ENCODE data around the gene PCTP.

Gene PCTP

GRCh38 chr17:55710410-55710809 is 40.4 kb upstream of the PCTP start:
- Histone ChIP-seq H3K36me3 (ENCODE audit: control insufficient read depth in 1 of 2, insufficient read depth in 2 of 2, low read depth in 1 of 2, low read length in 2 of 2) (no peaks in the 10 kb centered on the region), H2BK15ac (ENCODE audit: low read depth, poor library complexity, severe bottlenecking) (no peak overlapping the region), H2BK12ac (ENCODE audit: low read length in 2 of 2) (no peak overlapping the region), H4K91ac (ENCODE audit: low read length) (no peak overlapping the region), H3K23ac (ENCODE audit: low read length in 2 of 2) (no peak overlapping the region), H3K4me1 (ENCODE audit: control insufficient read depth, insufficient read depth, low read depth, low read length) (peaks cover 2% of the 10 kb centered on the region), H2AFZ (ENCODE audit: low read depth, low read length) (no peak overlapping the region), H3K9me3 (ENCODE audit: control insufficient read depth, low read length) (no peaks in the 10 kb centered on the region), H2AK5ac (ENCODE audit: low read length, severe bottlenecking) (no peak overlapping the region), H3K27ac (ENCODE audit: low read length, poor library complexity, severe bottlenecking) (no peak overlapping the region), H3K9ac (ENCODE audit: low read length) (no peak overlapping the region), H3K4ac (ENCODE audit: low read depth in 1 of 2, low read length in 2 of 2) (no peak overlapping the region), H4K8ac (ENCODE audit: low read length) (no peak overlapping the region), H2BK120ac (ENCODE audit: low read depth, low read length) (no peak overlapping the region), H3K79me1 (replicated peaks; ENCODE audit: low read length, poor library complexity, severe bottlenecking) (no peaks in the 10 kb centered on the region), H3K14ac (ENCODE audit: low read length in 2 of 2) (no peak overlapping the region), H2BK5ac (ENCODE audit: low read depth, low read length, poor library complexity, severe bottlenecking) (no peak overlapping the region), H3K4me3 (ENCODE audit: insufficient read depth in 1 of 2, low read depth in 1 of 2, low read length in 2 of 2) (no peak overlapping the region), H3K27me3 (ENCODE audit: control insufficient read depth in 1 of 2, insufficient read depth in 1 of 2, low read length in 2 of 2) (no peaks in the 10 kb centered on the region), H3K4me2 (ENCODE audit: low read length, poor library complexity, severe bottlenecking) (no peak overlapping the region), H3K18ac (ENCODE audit: low read depth in 1 of 2, low read length in 2 of 2) (peak overlapping the region in 1 of 2 experiments; percentile 21)
- 66% methylated on average over 3 of the region's 3 CpGs for WGBS
- DNase-seq, result peak; percentile 63

- WGBS, result 89% methylated on average over 4 of the region's 4 CpGs
Observed at GRCh38 chr17:55710829-55711496, 39.9 kb upstream of the PCTP start.

GRCh38 chr17:55717432-55717831 is 33.4 kb upstream of the PCTP start:
- no peak overlapping the region for H3K23ac ChIP-seq (ENCODE audit: low read length in 2 of 2)
- no peak overlapping the region for H4K8ac ChIP-seq (ENCODE audit: low read length)
- H3K4me1 ChIP-seq (ENCODE audit: control insufficient read depth, insufficient read depth, low read depth, low read length), result no peaks in the 10 kb centered on the region
- no peak overlapping the region for H2BK15ac ChIP-seq (ENCODE audit: low read depth, poor library complexity, severe bottlenecking)
- peak overlapping the region in 1 of 2 experiments; percentile 30 for H3K18ac ChIP-seq (ENCODE audit: low read depth in 1 of 2, low read length in 2 of 2)
- WGBS, result 86% methylated on average over 2 of the region's 4 CpGs
- H3K4me3 ChIP-seq (ENCODE audit: insufficient read depth in 1 of 2, low read depth in 1 of 2, low read length in 2 of 2), result no peak overlapping the region
- no peaks in the 10 kb centered on the region for H3K36me3 ChIP-seq (ENCODE audit: control insufficient read depth in 1 of 2, insufficient read depth in 2 of 2, low read depth in 1 of 2, low read length in 2 of 2)
- no peak overlapping the region for H3K4ac ChIP-seq (ENCODE audit: low read depth in 1 of 2, low read length in 2 of 2)
- H4K91ac ChIP-seq (ENCODE audit: low read length), result peak overlapping the region; percentile 32
- H2BK5ac ChIP-seq (ENCODE audit: low read depth, low read length, poor library complexity, severe bottlenecking), result no peak overlapping the region
- H3K14ac ChIP-seq (ENCODE audit: low read length in 2 of 2), result no peak overlapping the region
- H3K79me1 ChIP-seq (replicated peaks; ENCODE audit: low read length, poor library complexity, severe bottlenecking), result no peaks in the 10 kb centered on the region
- peak overlapping the region; percentile 42 to 86 for H2BK12ac ChIP-seq (ENCODE audit: low read length in 2 of 2)
- peaks cover 0 to 18% of the 10 kb centered on the region in 2 experiments for H3K27me3 ChIP-seq (ENCODE audit: control insufficient read depth in 1 of 2, insufficient read depth in 1 of 2, low read length in 2 of 2)
- H3K9ac ChIP-seq (ENCODE audit: low read length), result no peak overlapping the region
- DNase-seq, result no peak
- H2AFZ ChIP-seq (ENCODE audit: low read depth, low read length), result no peak overlapping the region
- no peak overlapping the region for H2AK5ac ChIP-seq (ENCODE audit: low read length, severe bottlenecking)
- H2BK120ac ChIP-seq (ENCODE audit: low read depth, low read length), result no peak overlapping the region
- no peak overlapping the region for H3K4me2 ChIP-seq (ENCODE audit: low read length, poor library complexity, severe bottlenecking)
- no peak overlapping the region for H3K27ac ChIP-seq (ENCODE audit: low read length, poor library complexity, severe bottlenecking)
- no peaks in the 10 kb centered on the region for H3K9me3 ChIP-seq (ENCODE audit: control insufficient read depth, low read length)

More at GRCh38 chr17:55710829-55711496, 39.9 kb upstream of the PCTP start:
- Histone ChIP-seq H3K4me3 (ENCODE audit: insufficient read depth in 1 of 2, low read depth in 1 of 2, low read length in 2 of 2) (no peak overlapping the region), H3K9me3 (ENCODE audit: control insufficient read depth, low read length) (no peaks in the 10 kb centered on the region), H3K4ac (ENCODE audit: low read depth in 1 of 2, low read length in 2 of 2) (no peak overlapping the region), H2AK5ac (ENCODE audit: low read length, severe bottlenecking) (no peak overlapping the region), H3K27ac (ENCODE audit: low read length, poor library complexity, severe bottlenecking) (no peak overlapping the region), H2BK15ac (ENCODE audit: low read depth, poor library complexity, severe bottlenecking) (no peak overlapping the region), H4K91ac (ENCODE audit: low read length) (no peak overlapping the region), H3K4me1 (ENCODE audit: control insufficient read depth, insufficient read depth, low read depth, low read length) (peaks cover 2% of the 10 kb centered on the region), H3K79me1 (replicated peaks; ENCODE audit: low read length, poor library complexity, severe bottlenecking) (no peaks in the 10 kb centered on the region), H3K4me2 (ENCODE audit: low read length, poor library complexity, severe bottlenecking) (no peak overlapping the region), H3K27me3 (ENCODE audit: control insufficient read depth in 1 of 2, insufficient read depth in 1 of 2, low read length in 2 of 2) (no peaks in the 10 kb centered on the region), H2BK120ac (ENCODE audit: low read depth, low read length) (peak overlapping the region; percentile 11), H3K9ac (ENCODE audit: low read length) (no peak overlapping the region), H2AFZ (ENCODE audit: low read depth, low read length) (no peak overlapping the region), H2BK5ac (ENCODE audit: low read depth, low read length, poor library complexity, severe bottlenecking) (no peak overlapping the region), H3K18ac (ENCODE audit: low read depth in 1 of 2, low read length in 2 of 2) (peak overlapping the region in 1 of 2 experiments; percentile 29), H2BK12ac (ENCODE audit: low read length in 2 of 2) (no peak overlapping the region), H3K36me3 (ENCODE audit: control insufficient read depth in 1 of 2, insufficient read depth in 2 of 2, low read depth in 1 of 2, low read length in 2 of 2) (no peaks in the 10 kb centered on the region), H3K23ac (ENCODE audit: low read length in 2 of 2) (no peak overlapping the region), H3K14ac (ENCODE audit: low read length in 2 of 2) (no peak overlapping the region), H4K8ac (ENCODE audit: low read length) (no peak overlapping the region)
- DNase-seq, result no peak

- no peak overlapping the region for H3K14ac ChIP-seq (ENCODE audit: low read length in 2 of 2)
- peaks cover 0 to 25% of the 10 kb centered on the region in 2 experiments for H3K27me3 ChIP-seq (ENCODE audit: control insufficient read depth in 1 of 2, insufficient read depth in 1 of 2, low read length in 2 of 2)
- no peaks in the 10 kb centered on the region for H3K9me3 ChIP-seq (ENCODE audit: control insufficient read depth, low read length)
- H3K23ac ChIP-seq (ENCODE audit: low read length in 2 of 2), result no peak overlapping the region
- H2AFZ ChIP-seq (ENCODE audit: low read depth, low read length), result no peak overlapping the region
- no peak overlapping the region for H4K8ac ChIP-seq (ENCODE audit: low read length)
- no peaks in the 10 kb centered on the region for H3K36me3 ChIP-seq (ENCODE audit: control insufficient read depth in 1 of 2, insufficient read depth in 2 of 2, low read depth in 1 of 2, low read length in 2 of 2)
- no peaks in the 10 kb centered on the region for H3K4me1 ChIP-seq (ENCODE audit: control insufficient read depth, insufficient read depth, low read depth, low read length)
- no peak overlapping the region for H3K18ac ChIP-seq (ENCODE audit: low read depth in 1 of 2, low read length in 2 of 2)
- H2BK120ac ChIP-seq (ENCODE audit: low read depth, low read length), result no peak overlapping the region
- 58% methylated on average over 6 of the region's 11 CpGs for WGBS
- no peak overlapping the region for H2AK5ac ChIP-seq (ENCODE audit: low read length, severe bottlenecking)
- H3K79me1 ChIP-seq (replicated peaks; ENCODE audit: low read length, poor library complexity, severe bottlenecking), result no peaks in the 10 kb centered on the region
- DNase-seq, result peak; percentile 83
- H4K91ac ChIP-seq (ENCODE audit: low read length), result no peak overlapping the region
- H3K4me3 ChIP-seq (ENCODE audit: insufficient read depth in 1 of 2, low read depth in 1 of 2, low read length in 2 of 2), result no peak overlapping the region
- no peak overlapping the region for H3K27ac ChIP-seq (ENCODE audit: low read length, poor library complexity, severe bottlenecking)
- no peak overlapping the region for H3K4me2 ChIP-seq (ENCODE audit: low read length, poor library complexity, severe bottlenecking)
- no peak overlapping the region for H3K9ac ChIP-seq (ENCODE audit: low read length)
- H2BK15ac ChIP-seq (ENCODE audit: low read depth, poor library complexity, severe bottlenecking), result no peak overlapping the region
- no peak overlapping the region for H2BK5ac ChIP-seq (ENCODE audit: low read depth, low read length, poor library complexity, severe bottlenecking)
- H3K4ac ChIP-seq (ENCODE audit: low read depth in 1 of 2, low read length in 2 of 2), result peak overlapping the region in 1 of 2 experiments; percentile 67
- no peak overlapping the region for H2BK12ac ChIP-seq (ENCODE audit: low read length in 2 of 2)
Observed at GRCh38 chr17:55717898-55718735, 32.7 kb upstream of the PCTP start.

Measured in mesenchymal stem cell (in vitro differentiated cells and primary cell).